IMR-90 (cell line): ENCODE measurements around the gene DIP2C. TPM values are rescaled to one million over a fixed set of nuclear protein-coding genes. Genes with fewer than 3 reads are reported as not detected.

Experiments used
- ATAC-seq: fragments of 200-7000 bp; cut with Tn5 transposase; 2 replicates; pipeline ENCODE4 v1.9.1; 2020; ENCODE audit warnings: low read depth, mild to moderate bottlenecking, moderate library complexity
- BruUV-seq: library from RNA; stranded (reverse); fragments of 400-500 nt; replicated peaks from 2 replicates; lab custom pipeline; 2021; lab: Mats Ljungman, UMichigan
- CTCF ChIA-PET: fragments of 300-600 bp; formaldehyde crosslinking; extraction: SDS; loops from one replicate; lab custom pipeline; 2021; ENCODE audit warnings: antibody characterized with exemption; lab: Yijun Ruan, JAX
- POLR2A ChIA-PET: fragments of 300-600 bp; sonication (Branson Sonifier 250); formaldehyde crosslinking; loops from one replicate; lab custom pipeline; 2022; ENCODE audit warnings: antibody characterized with exemption; ENCODE audit not compliant: unreplicated experiment; lab: Charles Lee
- DNase-seq: peaks from one replicate; pipeline ENCODE4 v3.0.0; 2013
- H2AFZ ChIP-seq: replicated peaks from 2 replicates; pipeline ENCODE3; 2013; ENCODE audit warnings: low read length, mild to moderate bottlenecking; ENCODE audit not compliant: poor library complexity
- H2AK5ac ChIP-seq: 2 replicates; pipeline ENCODE4 v1.6.1; 2013; ENCODE audit warnings: low read depth, low read length, inconsistent platforms
- H2AK9ac ChIP-seq: replicated peaks from 2 replicates; pipeline ENCODE3; 2013; ENCODE audit warnings: mild to moderate bottlenecking, low read depth, low read length, moderate library complexity; ENCODE audit not compliant: poor library complexity
- H2BK120ac ChIP-seq: 2 replicates; pipeline ENCODE4 v1.6.1; 2013; ENCODE audit warnings: low read depth, low read length, inconsistent platforms
- H2BK15ac ChIP-seq: 3 replicates; pipeline ENCODE4 v1.6.1; 2013; ENCODE audit warnings: low read depth, low read length, inconsistent platforms
- H2BK20ac ChIP-seq: 2 replicates; pipeline ENCODE4 v1.6.1; 2013; ENCODE audit warnings: low read depth, mild to moderate bottlenecking, inconsistent platforms, low read length, moderate library complexity
- H2BK5ac ChIP-seq: 2 replicates; pipeline ENCODE4 v1.6.1; 2013; ENCODE audit warnings: mild to moderate bottlenecking, low read depth, low read length, inconsistent platforms; ENCODE audit not compliant: poor library complexity, severe bottlenecking
- H3K14ac ChIP-seq: replicated peaks from 2 replicates; pipeline ENCODE4 v1.6.1; 2013; ENCODE audit warnings: low read depth, low read length, inconsistent platforms
- H3K18ac ChIP-seq: 2 replicates; pipeline ENCODE4 v1.6.1; 2013; ENCODE audit warnings: low read depth, low read length, control low read depth
- H3K23ac ChIP-seq: 2 replicates; pipeline ENCODE4 v1.6.1; 2013; ENCODE audit warnings: low read depth, low read length, inconsistent platforms
- H3K27ac ChIP-seq: 2 replicates; pipeline ENCODE4 v1.5.1; 2013; ENCODE audit warnings: mild to moderate bottlenecking, control low read depth, low read length; ENCODE audit not compliant: insufficient read depth
- H3K27me3 ChIP-seq: 2 replicates; pipeline ENCODE4 v1.6.1; 2013; ENCODE audit warnings: low read length; ENCODE audit not compliant: control insufficient read depth, insufficient read depth
- H3K36me3 ChIP-seq: 2 replicates; pipeline ENCODE4 v1.6.1; 2013; ENCODE audit warnings: low read length, mixed read lengths; ENCODE audit not compliant: control insufficient read depth, insufficient read depth
- H3K4ac ChIP-seq: 2 replicates; pipeline ENCODE4 v1.6.1; 2013; ENCODE audit warnings: low read depth, low read length, inconsistent platforms
- H3K4me1 ChIP-seq: 2 replicates; pipeline ENCODE4 v1.6.1; 2013; ENCODE audit warnings: low read length, mixed read lengths; ENCODE audit not compliant: control insufficient read depth, insufficient read depth
- H3K4me2 ChIP-seq: 2 replicates; pipeline ENCODE4 v1.6.1; 2013; ENCODE audit warnings: low read depth, mild to moderate bottlenecking, control low read depth, low read length, moderate library complexity
- H3K4me3 ChIP-seq: 2 replicates; pipeline ENCODE4 v1.5.1; 2013; ENCODE audit warnings: low read depth, mild to moderate bottlenecking, control low read depth, low read length, moderate library complexity; ENCODE audit not compliant: insufficient read depth
- H3K56ac ChIP-seq: 2 replicates; pipeline ENCODE4 v1.6.1; 2013; ENCODE audit warnings: low read length, inconsistent platforms; ENCODE audit not compliant: insufficient read depth; ENCODE audit errors: extremely low read depth
- H3K79me1 ChIP-seq, 2 experiments: 2 replicates each; pipeline ENCODE4 v1.6.1; 2013; ENCODE audit warnings: low read length in 2 of 2, inconsistent platforms in 1 of 2, low read depth in 1 of 2
- H3K9ac ChIP-seq: 2 replicates; pipeline ENCODE4 v1.6.1; 2013; ENCODE audit warnings: low read depth, low read length, control low read depth
- H3K9me1 ChIP-seq: 2 replicates; pipeline ENCODE4 v1.6.1; 2013; ENCODE audit warnings: low read length, inconsistent platforms; ENCODE audit not compliant: insufficient read depth
- H3K9me3 ChIP-seq: 2 replicates; pipeline ENCODE4 v1.6.1; 2013; ENCODE audit warnings: low read length; ENCODE audit not compliant: control insufficient read depth, insufficient read depth
- H4K20me1 ChIP-seq: 2 replicates; pipeline ENCODE4 v1.6.1; 2013; ENCODE audit warnings: low read length, inconsistent platforms; ENCODE audit not compliant: insufficient read depth
- H4K5ac ChIP-seq: 2 replicates; pipeline ENCODE4 v1.6.1; 2013; ENCODE audit warnings: mild to moderate bottlenecking, low read depth, low read length, control low read depth
- H4K8ac ChIP-seq, 2 experiments: 2 replicates each; pipeline ENCODE4 v1.6.1; 2013; ENCODE audit warnings: low read depth in 2 of 2, low read length in 2 of 2, control low read depth in 1 of 2, inconsistent platforms in 1 of 2
- H4K91ac ChIP-seq: 2 replicates; pipeline ENCODE4 v1.6.1; 2013; ENCODE audit warnings: low read depth, low read length, inconsistent platforms; ENCODE audit not compliant: insufficient read depth
- BHLHE40 ChIP-seq: fragments of 150-350 bp; IDR thresholded peaks from 2 replicates; pipeline ENCODE4 v1.6.1; 2016; ENCODE audit warnings: mild to moderate bottlenecking, low read depth, low read length
- CHD1 ChIP-seq: IDR thresholded peaks from 2 replicates; pipeline ENCODE4 v1.6.1; 2012; ENCODE audit warnings: low read depth, low read length, improper control_type of control experiment
- ELK1 ChIP-seq: fragments of 150-350 bp; IDR thresholded peaks from 2 replicates; pipeline ENCODE4 v1.6.1; 2016; ENCODE audit warnings: low read depth, mild to moderate bottlenecking, low read length, moderate library complexity, borderline replicate concordance
- MAZ ChIP-seq: IDR thresholded peaks from 2 replicates; pipeline ENCODE4 v1.6.1; 2012; ENCODE audit warnings: low read depth, mild to moderate bottlenecking, low read length, improper control_type of control experiment, moderate library complexity, borderline replicate concordance
- MXI1 ChIP-seq: IDR thresholded peaks from 2 replicates; pipeline ENCODE4 v1.6.1; 2012; ENCODE audit warnings: low read depth, mild to moderate bottlenecking, low read length, moderate library complexity, borderline replicate concordance
- RCOR1 ChIP-seq: IDR thresholded peaks from 2 replicates; pipeline ENCODE4 v1.6.1; 2012; ENCODE audit warnings: mild to moderate bottlenecking, low read length, improper control_type of control experiment; ENCODE audit not compliant: insufficient replicate concordance
- RFX5 ChIP-seq: IDR thresholded peaks from 2 replicates; pipeline ENCODE4 v1.8.0; 2012; ENCODE audit warnings: low read depth, mild to moderate bottlenecking, low read length, moderate library complexity
- SMC3 ChIP-seq: fragments of 150-350 bp; IDR thresholded peaks from 2 replicates; pipeline ENCODE4 v1.6.1; 2016; ENCODE audit warnings: low read depth, mild to moderate bottlenecking, antibody characterized with exemption, low read length, moderate library complexity
- USF2 ChIP-seq: fragments of 150-350 bp; IDR thresholded peaks from 2 replicates; pipeline ENCODE4 v1.6.1; 2017; ENCODE audit warnings: mild to moderate bottlenecking, antibody characterized with exemption, low read length, low read depth
- WGBS, 2 experiments: methylation state at CpG; one replicate each; pipeline versions ENCODE4 v1.1.5 to v1.1.7; 2013; ENCODE audit warnings: missing lambda C conversion rate in 2 of 2; ENCODE audit not compliant: insufficient read length in 1 of 2; ENCODE audit errors: extremely low coverage in 2 of 2; 5-methylcytosine and 5-hydroxymethylcytosine counted together
- dilution Hi-C: fragments of 300-500 bp; cut with HindIII; formaldehyde crosslinking; loops from one replicate; pipeline ENCODE4 v1.14.3; 2018; ENCODE audit warnings: low sequenced_read_pairs; ENCODE audit not compliant: unreplicated experiment
- in situ Hi-C: fragments of 300-500 bp; cut with MboI; formaldehyde crosslinking; loops from 3 replicates; pipeline ENCODE4 v1.14.3; 2019; ENCODE audit warnings: low sequenced_read_pairs, inconsistent platforms, mixed read lengths
- intact Hi-C: fragments of 100-400 bp; cut with micrococcal nuclease; formaldehyde crosslinking; loops from 2 replicates; pipeline ENCODE4 v1.10.0; 2022
- polyA plus RNA-seq, 3 experiments: library from polyadenylated mRNA; depleted of rRNA; stranded (reverse); fragments of >200 nt; gene quantifications; 2 replicates each; pipeline ENCODE4 v1.2.3, GENCODE V29; 2012; ENCODE audit warnings: low replicate concordance in 1 of 3
- total RNA-seq: library from RNA; depleted of rRNA; stranded (reverse); fragments of >200 nt; gene quantifications from 2 replicates; pipeline ENCODE4 v1.2.3, GENCODE V29; 2012

Gene DIP2C
- total and polyA plus RNA-seq, 2 of the 4 experiments (the other 2 are of a cell fraction) = 8.6 to 17.3 TPM

GRCh38 chr10:519716-520401 lies 169.6 kb downstream of the DIP2C start:
- CTCF ChIA-PET = no interaction called here
- no peak overlapping the region for H2AK5ac ChIP-seq
- in situ Hi-C loops (loop anchor here (25.0 kb wide), 1 partner anchor 167 kb away; the partner anchor contains the start of gene DIP2C), intact Hi-C loops (no loop called here), dilution Hi-C loops (no loop called here)
- peaks cover 2% of the 10 kb centered on the region; the same call in 1 of the 2 replicates for H3K4me1 ChIP-seq
- no peaks in the 10 kb centered on the region for H3K27me3 ChIP-seq
- no peaks in the 10 kb centered on the region for H3K9me3 ChIP-seq
- ATAC-seq (no peak), DNase-seq (no peak)
- H4K91ac ChIP-seq = no peak overlapping the region
- POLR2A ChIA-PET = no interaction called here
- no peak overlapping the region for H3K56ac ChIP-seq
- H3K23ac ChIP-seq = no peak overlapping the region
- no peak overlapping the region for H4K5ac ChIP-seq
- H4K20me1 ChIP-seq = peaks cover 85% of the 10 kb centered on the region
- H3K4ac ChIP-seq = no peak overlapping the region
- peaks cover 25% of the 10 kb centered on the region for H3K9me1 ChIP-seq
- no peak overlapping the region for H3K14ac ChIP-seq
- no peak overlapping the region for H2BK20ac ChIP-seq
- H2AK9ac ChIP-seq = no peak overlapping the region
- peaks cover 35 to 88% of the 10 kb centered on the region in 2 experiments for H3K79me1 ChIP-seq
- TF ChIP-seq RCOR1 = no peak
- no peak for TF ChIP-seq BHLHE40
- no peak for TF ChIP-seq MAZ
- no peak for TF ChIP-seq CHD1
- no peak for TF ChIP-seq ELK1
- no peak for TF ChIP-seq RFX5
- no peak for TF ChIP-seq MXI1
- no peak for TF ChIP-seq USF2
- TF ChIP-seq SMC3 = no peak
- no peak overlapping the region for H2BK120ac ChIP-seq
- H2BK5ac ChIP-seq = no peak overlapping the region
- no peak overlapping the region for H2BK15ac ChIP-seq
- no peak overlapping the region for H3K4me2 ChIP-seq
- no peak overlapping the region for H3K27ac ChIP-seq
- no peak overlapping the region for H3K4me3 ChIP-seq
- no peak overlapping the region for H3K9ac ChIP-seq
- no peak overlapping the region for H2AFZ ChIP-seq
- WGBS, 2 experiments = 97% methylated on average over 5 of the region's 25 CpGs; no CpG with 5 or more reads in 1 of the 2 experiments
- no peak overlapping the region for H4K8ac ChIP-seq
- no TSS peak for BruUV-seq
- peaks cover 7% of the 10 kb centered on the region for H3K36me3 ChIP-seq
- no peak overlapping the region for H3K18ac ChIP-seq
